DMS 273 (cell line): Measurements from ENCODE around the gene ERC2.

Experiments
- DNase-seq: peaks from one replicate; lab custom pipeline; 2025; ENCODE audit not compliant: unreplicated experiment; lab: John Stamatoyannopoulos, UW

The ERC2 gene

DNA sequence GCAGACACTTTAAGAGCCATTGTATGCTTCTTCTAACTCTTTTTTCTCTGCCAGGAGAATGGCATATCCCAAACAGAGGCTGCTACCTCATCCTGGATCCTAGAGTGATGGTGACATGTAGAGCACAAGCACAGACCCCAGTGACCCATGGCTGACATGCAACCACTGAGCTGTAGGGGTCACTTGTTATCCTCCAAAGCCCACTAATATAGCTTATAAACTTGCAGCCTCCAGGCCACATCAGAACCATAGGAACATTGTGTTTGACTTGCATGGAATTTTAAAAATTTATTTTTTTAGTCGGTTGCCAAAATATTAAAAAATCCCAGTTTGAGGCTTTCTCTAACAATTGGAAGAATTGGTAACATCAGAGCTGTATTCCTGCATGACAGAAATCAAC lies 698.2 kb downstream of the ERC2 start:
- no peak for DNase-seq

DNA sequence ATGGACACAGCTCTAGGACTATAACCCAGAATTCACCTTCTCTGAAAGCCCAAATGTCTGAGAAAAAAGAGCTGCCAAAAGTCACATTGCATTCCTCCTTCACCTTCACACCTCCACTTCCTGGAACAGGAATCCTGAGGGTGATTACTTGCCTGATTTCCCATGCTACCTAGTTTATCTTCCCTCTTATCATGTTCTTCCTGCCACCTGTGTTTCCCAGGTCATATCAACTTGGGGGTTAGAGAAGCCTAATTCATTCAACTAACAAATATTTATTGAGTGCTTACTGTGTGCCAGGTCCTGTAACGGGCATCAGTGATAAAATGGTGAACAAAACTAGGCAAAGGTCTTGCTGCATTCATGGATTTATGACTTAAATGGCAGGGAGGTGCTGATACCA lies 701.5 kb downstream of the ERC2 start:
- no peak for DNase-seq

DNA sequence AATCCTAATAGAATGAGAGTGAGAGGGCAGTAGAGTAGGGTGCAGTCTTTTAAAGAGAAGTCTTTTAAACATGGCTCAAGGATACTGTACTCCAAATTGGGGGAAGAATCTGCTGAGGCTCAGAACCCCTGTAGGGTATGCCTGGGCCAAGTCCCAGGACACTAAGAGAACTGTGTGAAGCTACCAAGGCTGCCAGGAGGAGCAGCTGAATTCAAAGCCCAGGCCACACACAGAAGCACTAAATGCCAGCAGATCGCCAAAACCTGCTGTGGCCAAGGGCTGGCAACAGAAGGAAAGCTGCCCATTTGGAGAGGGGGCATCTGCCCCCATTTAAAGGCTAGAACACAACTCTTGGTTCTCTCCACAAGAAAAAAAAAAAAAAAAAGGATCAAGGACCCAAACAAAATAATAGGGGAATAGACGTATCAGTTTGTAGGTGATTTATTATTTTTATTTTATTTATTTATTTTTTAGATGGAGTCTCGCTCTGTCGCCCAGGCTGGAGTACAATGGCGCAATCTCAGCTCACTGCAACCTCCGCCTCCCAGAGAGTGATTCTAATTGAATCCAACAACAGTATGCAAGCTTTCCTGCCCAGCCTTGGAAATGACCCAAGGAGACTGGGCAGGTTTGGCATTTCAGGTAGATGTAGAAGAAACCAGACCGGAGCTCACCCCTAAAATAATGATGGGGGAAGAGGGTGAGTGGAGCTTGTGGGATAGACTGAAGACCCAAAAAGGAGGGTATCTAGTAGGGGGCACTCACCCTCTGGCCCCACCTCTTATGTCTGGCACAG lies 702.2 kb downstream of the ERC2 start:
- DNase-seq = no peak

DNA sequence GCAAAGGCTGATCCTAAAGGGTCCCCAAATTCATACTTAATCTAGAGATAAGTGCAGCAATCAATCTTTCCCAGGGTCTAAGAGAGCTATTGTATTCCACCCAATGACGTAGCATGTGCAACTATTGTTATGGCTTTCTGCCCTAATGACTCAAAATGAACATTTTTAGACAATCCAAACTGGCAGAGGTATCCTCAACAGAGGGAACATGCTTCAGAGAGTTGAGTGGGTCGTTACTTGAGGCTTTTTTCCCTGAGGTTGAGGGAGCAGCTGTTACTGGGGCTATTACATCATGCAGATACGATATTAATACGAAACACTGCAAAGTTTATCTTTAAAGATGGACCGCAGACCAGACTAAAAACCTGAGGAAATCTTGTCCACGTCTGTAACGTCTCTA lies 702.9 kb downstream of the ERC2 start:
- DNase-seq = no peak

DNA sequence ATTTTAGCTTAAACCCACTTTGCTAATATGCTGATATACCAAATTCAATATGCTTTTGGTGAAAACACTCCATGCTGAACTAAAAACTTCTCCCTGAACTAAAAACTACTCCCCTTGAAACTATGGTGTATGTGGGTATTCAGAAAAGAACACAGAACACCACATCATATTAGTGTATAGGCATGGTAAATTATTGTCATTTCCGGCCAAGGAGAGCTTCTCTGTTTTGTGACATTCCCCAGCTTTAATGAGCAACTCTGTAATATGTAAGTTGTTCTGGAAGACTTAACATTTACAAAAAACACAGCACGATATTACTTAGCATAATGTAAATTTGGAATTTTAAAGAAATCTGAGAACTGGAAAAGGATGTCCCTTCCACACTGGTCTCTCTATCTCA lies 711.3 kb downstream of the ERC2 start:
- DNase-seq = no peak

DNA sequence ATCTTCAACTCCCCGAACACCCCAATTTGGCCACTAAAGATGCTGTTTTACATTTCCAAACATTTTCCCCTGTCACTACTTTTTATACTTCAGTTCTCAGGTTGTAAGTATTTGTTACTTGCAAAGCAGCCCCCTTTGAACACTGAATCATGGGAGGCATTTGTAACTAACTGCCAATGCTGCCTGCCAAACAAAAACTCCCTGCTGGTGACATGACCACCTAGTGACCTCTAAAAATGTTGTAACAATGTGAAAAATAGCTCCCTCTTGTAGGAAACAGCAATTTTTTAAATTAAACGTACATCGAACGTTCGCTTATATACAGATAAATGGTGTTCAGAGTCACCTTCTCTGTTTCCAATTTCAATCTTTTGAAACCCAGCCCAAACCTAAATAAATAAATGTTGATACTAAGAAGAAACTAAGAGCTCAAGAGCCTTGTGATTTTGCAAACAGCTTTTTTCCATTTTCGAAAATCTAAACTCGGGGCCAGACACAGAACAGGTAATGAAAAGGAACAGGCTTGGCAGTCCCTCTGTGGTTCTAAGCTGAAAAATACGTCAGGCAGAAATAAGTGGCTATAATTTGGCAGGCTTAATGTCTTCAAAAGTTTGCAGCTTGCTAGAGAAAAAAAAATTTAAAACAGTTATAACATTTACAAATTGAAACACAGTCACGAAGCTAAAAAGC lies 712.6 kb downstream of the ERC2 start:
- no peak for DNase-seq

DNA sequence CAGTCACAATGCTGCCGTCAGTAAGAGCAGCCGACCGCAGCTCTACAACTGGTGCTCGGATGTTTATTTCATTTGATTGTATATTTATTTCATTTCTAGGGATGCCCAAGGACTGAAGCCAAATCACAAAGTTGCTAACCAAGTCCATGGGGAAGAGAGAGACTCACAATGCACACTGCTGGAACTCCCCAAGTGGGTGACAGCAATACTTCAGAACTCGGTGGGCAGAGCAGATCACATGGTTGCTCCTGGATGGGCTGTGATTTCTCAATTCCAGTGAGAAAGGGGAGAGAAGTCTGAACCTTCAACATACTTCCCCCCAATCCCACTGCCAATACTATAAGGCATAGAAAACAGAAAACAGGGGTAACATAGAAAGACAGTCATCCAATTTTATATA lies 715.4 kb downstream of the ERC2 start:
- no peak for DNase-seq

DNA sequence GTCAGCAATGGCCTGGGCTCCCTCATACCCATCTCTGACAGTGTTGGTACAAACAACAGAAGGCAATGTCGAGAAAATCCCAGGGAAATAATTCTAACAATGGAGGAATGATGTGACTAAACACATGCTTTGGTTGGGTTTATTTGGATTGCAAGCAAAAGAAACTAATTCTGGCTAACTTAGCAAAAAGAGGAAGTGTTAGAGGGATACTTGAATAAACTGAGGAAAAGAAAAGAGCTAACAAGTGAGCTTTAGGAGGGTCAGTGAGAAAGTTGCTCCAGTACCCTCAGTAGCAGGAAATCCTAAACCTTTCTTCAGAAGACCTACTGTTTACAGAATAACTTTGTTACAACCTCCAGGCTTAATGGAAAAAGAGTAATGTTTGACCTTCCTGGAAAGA lies 716.5 kb downstream of the ERC2 start:
- no peak for DNase-seq

DNA sequence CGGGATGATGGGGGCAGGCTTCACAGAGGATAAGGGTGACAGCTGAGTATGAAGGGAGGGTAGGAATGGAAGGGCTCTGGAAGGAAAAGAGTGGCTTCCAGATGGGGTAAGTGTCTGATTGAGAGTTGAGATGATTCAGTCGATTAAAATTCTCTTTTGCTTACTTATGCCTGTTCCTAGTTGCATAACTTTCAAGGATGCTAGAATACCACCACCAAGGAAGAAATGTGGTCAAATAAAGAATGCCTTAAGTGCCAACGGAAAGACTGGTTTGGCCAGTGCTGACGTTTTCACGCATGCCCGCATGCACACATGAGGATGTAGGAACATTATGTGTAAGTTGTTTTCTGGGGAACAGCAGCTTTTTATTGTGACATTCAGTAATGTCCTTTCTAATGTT lies 717.7 kb downstream of the ERC2 start:
- no peak for DNase-seq

DNA sequence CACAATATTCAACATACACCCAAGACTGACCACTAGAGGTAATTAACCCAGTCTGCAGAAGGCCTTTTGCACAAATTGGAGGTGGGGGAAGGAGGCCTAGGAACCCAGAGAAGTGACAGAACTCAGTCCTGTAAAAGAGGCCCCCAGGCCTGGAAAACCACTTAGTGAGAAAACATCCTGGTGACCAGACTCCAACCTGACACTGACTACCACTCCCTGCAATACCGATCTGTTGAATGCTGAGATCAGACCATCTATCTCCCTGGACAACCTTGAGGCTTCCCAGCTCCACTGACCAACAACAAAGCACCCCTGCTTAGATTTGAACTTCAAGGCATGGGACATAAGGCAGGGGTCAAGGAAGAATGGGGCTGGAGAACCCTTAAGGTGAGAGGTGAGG lies 719.2 kb downstream of the ERC2 start:
- no peak for DNase-seq

DNA sequence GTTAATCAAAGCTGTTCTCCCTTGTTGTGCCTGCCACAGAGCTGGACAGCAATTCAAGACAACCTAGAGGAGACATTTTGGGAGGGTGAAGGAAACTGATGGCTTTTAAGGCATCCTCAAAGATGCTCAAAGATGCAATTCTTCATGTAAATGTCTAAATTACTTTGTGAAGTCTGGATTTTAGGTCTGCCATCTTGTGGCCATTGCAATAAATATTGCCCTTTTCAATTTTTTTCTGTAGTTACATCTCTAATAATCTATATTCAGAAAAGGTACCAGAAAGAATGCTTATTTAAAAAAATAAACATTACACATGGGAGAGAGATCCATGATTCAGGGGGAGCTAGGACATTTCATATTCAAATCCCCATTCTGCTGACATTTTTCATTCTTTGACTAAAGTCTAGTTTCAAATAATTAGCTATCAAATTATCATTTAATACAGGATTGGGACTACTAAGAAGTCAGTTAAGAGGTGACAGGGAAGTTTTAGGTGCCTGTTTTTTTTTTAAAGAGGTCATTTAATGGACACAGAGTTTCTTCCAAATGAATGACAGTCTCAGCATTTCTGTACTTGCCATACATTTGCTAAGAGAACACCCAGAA lies 721.4 kb downstream of the ERC2 start:
- DNase-seq = peak; percentile 14

DNA sequence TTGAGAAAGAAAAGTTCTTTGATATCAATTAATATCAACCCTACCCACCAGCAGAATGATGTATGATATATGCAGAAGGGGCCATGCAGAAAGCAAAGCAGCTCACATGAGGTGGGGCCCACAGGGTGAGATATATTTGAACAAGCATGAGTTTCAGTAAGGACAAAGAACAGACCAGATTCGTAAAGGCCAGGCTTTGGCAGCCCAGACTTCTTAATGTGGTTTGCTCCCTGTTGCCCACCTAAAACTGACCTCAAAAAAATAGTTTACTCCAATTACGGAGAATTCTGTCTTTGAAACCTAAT lies 725.5 kb downstream of the ERC2 start:
- no peak for DNase-seq

DNA sequence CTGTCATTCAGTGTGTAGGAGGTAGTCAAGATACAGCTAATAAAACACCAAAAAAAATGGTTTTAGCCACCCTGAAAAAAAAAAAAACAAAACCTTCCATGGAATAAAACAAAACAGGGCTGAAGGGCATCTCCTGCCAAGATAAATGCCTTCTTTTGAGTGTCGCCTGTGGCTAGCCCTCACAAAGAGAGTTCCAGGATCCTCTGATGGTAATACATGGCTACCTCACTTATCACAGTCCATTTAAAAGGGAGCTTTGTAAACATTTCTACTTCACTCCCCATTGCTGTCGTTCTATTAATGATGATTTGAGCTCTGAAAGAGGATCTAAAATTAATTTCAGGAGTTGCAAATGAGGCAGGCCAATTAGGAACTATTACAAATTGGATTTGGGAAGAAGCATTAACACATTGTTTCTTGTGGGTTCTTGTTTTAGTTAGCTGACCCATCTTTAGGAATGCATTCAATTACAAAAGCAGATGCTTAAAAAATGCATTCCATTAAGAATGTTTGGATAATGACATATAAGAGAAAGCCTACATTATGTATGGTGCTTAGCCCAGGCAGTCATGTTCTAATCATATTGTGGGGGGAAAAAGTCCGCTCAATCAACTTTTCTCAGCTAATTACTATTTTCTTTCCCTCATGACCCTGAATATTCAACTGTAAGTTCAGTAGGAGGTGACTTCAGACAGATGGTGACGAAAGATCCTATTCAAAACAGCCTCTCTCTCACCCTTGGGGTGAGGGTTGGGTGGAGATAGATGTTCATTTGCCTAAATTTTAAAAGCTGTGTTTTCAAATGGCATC lies 726.0 kb downstream of the ERC2 start:
- DNase-seq = no peak

DNA sequence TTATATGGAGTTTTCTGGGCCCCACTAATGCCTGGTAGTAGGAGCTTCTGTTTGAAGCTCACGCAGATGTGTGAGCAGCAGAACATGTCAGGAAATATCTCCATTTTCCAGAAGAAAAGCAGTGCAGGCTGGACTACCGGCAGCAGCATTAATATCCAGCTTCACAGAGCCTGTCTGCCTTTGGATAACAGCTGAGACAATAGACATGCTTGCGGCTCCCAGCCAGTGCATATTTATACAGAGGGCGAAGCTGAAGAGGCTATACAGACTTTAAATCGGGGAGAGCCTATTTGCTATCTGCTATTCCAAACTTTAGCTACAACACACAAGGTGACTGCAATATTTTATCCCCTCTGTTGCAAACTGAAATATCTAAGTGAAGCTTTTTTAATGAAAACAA lies 731.1 kb downstream of the ERC2 start:
- no peak for DNase-seq

DNA sequence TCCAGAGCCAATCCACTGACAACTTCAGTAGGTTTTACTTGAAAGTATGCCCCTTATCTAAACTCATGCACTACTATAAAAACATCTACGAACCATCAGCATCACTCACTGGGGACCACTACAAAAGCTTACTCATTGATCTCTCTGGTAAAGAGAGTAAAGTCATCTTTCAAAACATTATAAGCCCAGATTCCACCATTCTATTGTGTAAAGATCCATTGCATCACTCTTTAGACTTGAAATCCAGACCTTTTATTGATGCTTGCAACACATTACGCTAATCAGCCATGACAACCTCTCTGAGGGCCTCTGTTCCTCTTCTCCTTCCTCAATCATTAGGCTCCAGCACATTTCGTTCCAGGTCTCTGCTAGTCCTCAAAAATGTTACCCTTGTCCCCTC lies 732.3 kb downstream of the ERC2 start:
- DNase-seq = no peak

DNA sequence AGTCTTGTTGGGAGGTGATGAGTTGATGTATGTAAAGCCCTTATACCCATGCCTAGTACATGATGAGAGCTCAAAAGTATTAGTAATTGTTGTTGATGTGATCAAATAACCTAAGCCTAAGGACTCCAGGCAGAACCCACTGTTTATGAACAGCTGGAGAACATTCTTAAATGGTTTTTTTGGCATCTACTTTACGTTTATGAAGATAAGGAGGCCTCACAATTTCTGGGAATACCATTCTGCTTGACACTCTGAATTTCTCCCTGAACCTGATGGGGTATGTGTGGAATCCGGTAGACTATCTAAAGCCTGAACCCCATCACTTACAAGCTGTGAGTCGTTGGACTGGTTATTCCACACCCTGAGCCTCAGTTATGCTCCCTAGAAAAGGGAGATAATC lies 736.5 kb downstream of the ERC2 start:
- no peak for DNase-seq

DNA sequence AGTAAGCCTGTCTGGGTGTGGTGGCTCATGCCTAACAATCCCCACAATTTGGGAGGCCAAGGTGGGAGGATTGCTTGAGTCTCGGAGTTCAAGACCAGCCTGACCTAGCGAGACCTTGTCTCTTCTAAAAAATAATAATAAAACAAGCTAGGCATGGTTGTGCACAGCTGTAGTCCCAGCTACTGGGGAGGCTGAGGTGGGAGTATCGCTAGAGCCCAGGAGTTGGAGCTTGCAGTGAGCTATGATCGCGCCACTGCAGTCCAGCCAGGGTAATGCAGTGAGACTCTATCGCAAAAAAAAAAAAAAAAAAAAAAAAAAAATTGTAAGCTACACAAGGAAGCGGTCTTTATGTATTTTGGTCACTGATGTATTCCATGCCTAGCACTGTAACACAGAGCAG lies 738.7 kb downstream of the ERC2 start:
- DNase-seq = no peak

DNA sequence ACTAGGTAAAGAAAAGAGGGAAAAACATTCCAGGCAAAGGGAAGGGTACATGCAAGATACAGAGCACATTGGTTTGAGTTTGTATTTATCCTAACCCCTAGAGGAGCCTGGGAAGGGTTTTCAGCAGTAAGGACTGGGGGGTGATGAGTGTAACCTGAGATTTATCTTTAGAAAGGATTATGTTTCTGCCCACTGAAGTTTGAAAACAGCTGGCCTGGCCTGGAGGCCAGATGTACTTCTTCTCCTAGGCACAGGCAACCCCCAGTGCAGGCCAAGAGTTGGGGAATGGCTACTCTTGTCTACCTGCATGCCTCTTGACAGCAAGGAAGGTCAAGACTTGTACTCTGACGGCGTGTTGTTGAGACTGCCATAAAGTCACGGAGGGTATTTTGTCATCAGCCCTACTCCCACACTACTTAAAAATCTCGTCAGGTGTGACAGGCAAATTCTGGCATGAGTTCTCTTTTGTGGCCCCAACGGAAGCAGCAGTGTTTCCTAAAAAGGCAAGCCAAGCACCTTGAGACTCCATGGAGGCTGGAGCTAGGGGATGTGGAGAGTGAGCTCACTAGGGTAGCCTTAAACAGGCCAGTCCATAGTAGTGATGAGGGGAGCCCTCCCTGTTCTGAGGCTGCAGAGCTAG lies 739.7 kb downstream of the ERC2 start:
- DNase-seq = peak; percentile 20

DNA sequence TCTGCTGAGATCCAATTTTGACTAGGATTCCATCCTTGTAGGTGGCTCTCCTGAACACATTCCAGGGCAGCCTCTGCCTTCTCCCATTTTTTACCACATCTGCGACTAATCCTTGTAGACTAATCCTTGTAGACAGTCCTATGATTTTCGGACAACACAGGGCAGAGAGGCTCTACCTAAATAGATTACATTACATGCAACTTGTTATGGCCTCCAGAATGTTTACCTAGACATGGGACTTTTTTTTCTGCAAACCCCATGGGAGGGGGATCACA lies 741.8 kb downstream of the ERC2 start:
- no peak for DNase-seq

DNA sequence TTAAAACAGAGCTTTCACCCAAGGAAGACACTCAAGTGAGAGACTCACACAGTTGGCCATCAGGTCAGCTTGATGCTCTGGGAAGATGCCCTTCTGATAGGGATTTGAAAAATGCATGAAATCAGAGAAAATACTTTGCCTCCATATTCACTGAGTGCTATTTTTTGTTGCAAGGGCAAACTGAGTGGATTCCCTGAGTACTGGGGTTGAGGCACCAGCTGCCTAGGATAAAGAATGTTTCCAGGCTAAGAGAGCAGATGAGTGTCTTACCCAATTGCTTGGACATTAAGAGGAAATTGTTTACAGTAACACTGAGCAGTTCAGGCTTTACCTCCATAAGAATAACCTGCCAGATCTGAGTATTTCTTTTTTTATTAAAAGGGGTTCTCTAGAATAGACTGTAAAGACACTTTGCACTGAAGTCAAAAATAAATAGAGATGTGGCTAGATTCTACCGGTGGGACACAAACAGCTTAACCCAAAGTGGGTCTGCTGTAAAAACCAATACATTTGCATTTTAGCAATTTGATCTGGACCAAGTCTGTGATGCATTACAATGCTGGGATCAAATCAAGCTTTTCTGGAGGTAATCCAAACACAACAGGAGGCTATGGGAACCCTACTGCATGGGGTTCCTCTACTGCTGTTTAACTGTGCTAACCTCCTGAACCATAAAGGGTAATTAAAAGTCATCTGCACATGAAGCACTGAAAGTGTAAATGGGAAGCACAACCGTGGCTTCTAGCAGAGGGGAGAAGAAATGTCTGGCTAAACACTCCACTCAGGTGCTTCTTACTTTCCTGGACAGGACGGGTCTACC lies 742.4 kb downstream of the ERC2 start:
- DNase-seq = peak; percentile 52

DNA sequence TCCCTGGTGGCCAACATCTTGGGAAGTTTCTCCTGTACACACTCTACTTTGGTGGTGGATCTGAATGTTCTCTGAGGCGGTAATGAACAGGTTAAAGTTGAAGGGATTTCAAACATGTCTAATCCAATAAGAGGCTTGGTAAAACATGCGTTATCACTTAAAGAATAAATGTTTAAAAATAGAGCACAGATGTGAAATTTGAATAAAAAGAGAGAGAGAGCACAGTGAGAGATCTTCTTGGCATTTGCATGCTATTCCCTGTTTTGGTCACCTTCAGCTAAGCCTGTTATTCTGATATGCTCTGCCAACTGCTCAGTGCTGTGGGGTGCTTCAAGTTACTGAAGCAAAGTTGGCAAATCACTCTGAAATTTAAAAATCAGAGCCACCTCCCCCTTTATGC lies 743.4 kb downstream of the ERC2 start:
- DNase-seq = no peak
